Neuronal stem cell (in vitro differentiated cells): ENCODE measurements around the gene CXXC1. TPM values are rescaled to one million over a fixed set of nuclear protein-coding genes. Genes with fewer than 3 reads are reported as not detected.
A peak's percentile ranks its signal among the peaks of the same experiment; 100 is the strongest.

Experiments used
- DNase-seq: peaks from one replicate; pipeline ENCODE4 v3.0.0-alpha.2; 2013; ENCODE audit warnings: low spot score
- H2AFZ ChIP-seq: one replicate; pipeline ENCODE4 v1.6.1; 2013; ENCODE audit warnings: mild to moderate bottlenecking, low read length, inconsistent platforms
- H2AK5ac ChIP-seq: 2 replicates; pipeline ENCODE4 v1.6.1; 2013; ENCODE audit warnings: low read depth, mild to moderate bottlenecking, inconsistent platforms, low read length, moderate library complexity, mixed read lengths
- H2BK120ac ChIP-seq: 2 replicates; pipeline ENCODE4 v1.6.1; 2013; ENCODE audit warnings: low read depth, mild to moderate bottlenecking, inconsistent platforms, low read length, moderate library complexity, mixed read lengths
- H2BK12ac ChIP-seq: one replicate; pipeline ENCODE4 v1.6.1; 2013; ENCODE audit warnings: low read length, inconsistent platforms
- H2BK15ac ChIP-seq: 2 replicates; pipeline ENCODE4 v1.6.1; 2013; ENCODE audit warnings: mild to moderate bottlenecking, low read length, inconsistent platforms, mixed read lengths
- H2BK5ac ChIP-seq: one replicate; pipeline ENCODE4 v1.6.1; 2013; ENCODE audit warnings: inconsistent platforms, mild to moderate bottlenecking, low read length, moderate library complexity
- H3K14ac ChIP-seq: one replicate; pipeline ENCODE4 v1.6.1; 2013; ENCODE audit warnings: low read length, inconsistent platforms
- H3K18ac ChIP-seq: 2 replicates; pipeline ENCODE4 v1.6.1; 2013; ENCODE audit warnings: low read length, inconsistent platforms
- H3K23ac ChIP-seq: 2 replicates; pipeline ENCODE4 v1.6.1; 2013; ENCODE audit warnings: low read depth, mild to moderate bottlenecking, mixed read lengths, low read length, inconsistent platforms; ENCODE audit not compliant: poor library complexity
- H3K27ac ChIP-seq: replicated peaks from 3 replicates; pipeline ENCODE4 v1.5.1; 2013; ENCODE audit warnings: low read length, inconsistent platforms
- H3K27me3 ChIP-seq, 3 experiments: 2 replicates each; pipeline ENCODE4 v1.6.1; 2013; ENCODE audit warnings: low read length in 3 of 3, mild to moderate bottlenecking in 2 of 3, inconsistent platforms in 1 of 3, low read depth in 1 of 3, mixed read lengths in 1 of 3, moderate library complexity in 1 of 3; ENCODE audit not compliant: control insufficient read depth in 3 of 3, insufficient read depth in 3 of 3
- H3K36me3 ChIP-seq, 2 donors: replicated peaks in 1 of 2; 2 replicates each; pipeline ENCODE4 v1.6.1; 2013; ENCODE audit warnings: low read length in 2 of 2; ENCODE audit not compliant: control insufficient read depth in 2 of 2, insufficient read depth in 2 of 2
- H3K4ac ChIP-seq: 2 replicates; pipeline ENCODE4 v1.6.1; 2013; ENCODE audit warnings: inconsistent platforms, mild to moderate bottlenecking, low read length, moderate library complexity
- H3K4me1 ChIP-seq, 2 donors: 1 replicate in 1 of 2; 2 replicates in 1 of 2; pipeline ENCODE4 v1.6.1; 2013; ENCODE audit warnings: low read length in 2 of 2, low read depth in 1 of 2; ENCODE audit not compliant: control insufficient read depth in 2 of 2, insufficient read depth in 1 of 2
- H3K4me2 ChIP-seq: one replicate; pipeline ENCODE4 v1.6.1; 2013; ENCODE audit warnings: mild to moderate bottlenecking, low read length, inconsistent platforms; ENCODE audit not compliant: insufficient read depth, poor library complexity, severe bottlenecking
- H3K4me3 ChIP-seq, 2 donors: 2 replicates each; pipeline ENCODE4 v1.5.1; 2013; ENCODE audit warnings: low read length in 2 of 2, mild to moderate bottlenecking in 2 of 2, inconsistent platforms in 1 of 2, moderate library complexity in 1 of 2
- H3K79me1 ChIP-seq: one replicate; pipeline ENCODE4 v1.6.1; 2013; ENCODE audit warnings: low read depth, mild to moderate bottlenecking, inconsistent platforms, low read length, moderate library complexity
- H3K9ac ChIP-seq: one replicate; pipeline ENCODE4 v1.6.1; 2013; ENCODE audit warnings: mild to moderate bottlenecking, low read depth, low read length, inconsistent platforms; ENCODE audit not compliant: poor library complexity
- H3K9me3 ChIP-seq, 2 donors: replicated peaks in 1 of 2; 2 replicates each; pipeline versions ENCODE3 to v1.6.1; 2013; ENCODE audit warnings: low read length in 2 of 2, mild to moderate bottlenecking in 2 of 2, inconsistent platforms in 1 of 2, low read depth in 1 of 2, mixed read lengths in 1 of 2, moderate library complexity in 1 of 2; ENCODE audit not compliant: control insufficient read depth in 2 of 2, insufficient read depth in 1 of 2
- H4K8ac ChIP-seq: one replicate; pipeline ENCODE4 v1.6.1; 2013; ENCODE audit warnings: low read depth, mild to moderate bottlenecking, inconsistent platforms, low read length, moderate library complexity
- H4K91ac ChIP-seq: one replicate; pipeline ENCODE4 v1.6.1; 2013; ENCODE audit warnings: low read length, low read depth, mild to moderate bottlenecking, inconsistent platforms; ENCODE audit not compliant: poor library complexity
- WGBS, 2 donors: extraction: QIAGEN DNeasy Blood & Tissue Kit; methylation state at CpG; one replicate each; pipeline ENCODE4 v1.1.7; 2013; ENCODE audit warnings: missing lambda C conversion rate in 2 of 2, mixed read lengths in 1 of 2; ENCODE audit not compliant: insufficient read length in 2 of 2, insufficient replicate concordance in 1 of 2; ENCODE audit errors: extremely low coverage in 2 of 2; 5-methylcytosine and 5-hydroxymethylcytosine counted together
- polyA plus RNA-seq, 2 experiments: library from polyadenylated mRNA; stranded (reverse); fragments of 200-250 nt; gene quantifications; one replicate each; pipeline ENCODE4 v1.2.3, GENCODE V29; 2013

CXXC1 gene
- polyA plus RNA-seq (2013, experiment 1 of 2): 34.6 TPM
- polyA plus RNA-seq (2013, experiment 2 of 2): 34.6 TPM

- WGBS, 2 donors: no CpG with 5 or more reads among the region's 76 CpGs
- Histone ChIP-seq H3K27ac (no peak within 1 kb of the TSS), H3K23ac (peak within 1 kb of the TSS; percentile 70)
Observed at GRCh38 chr18:50287441-50288347, at the start of gene CXXC1. TSS of gene CXXC1 (minus strand) at chr18:50287692. CDS start at chr18:50287589, 103 bp downstream.

GRCh38 chr18:50334546-50335152 is 47.2 kb upstream of the CXXC1 start:
- Histone ChIP-seq H3K9ac (no peak overlapping the region), H3K4ac (no peak overlapping the region), H2AFZ (no peak overlapping the region), H3K18ac (no peak overlapping the region), H4K91ac (no peak overlapping the region), H3K79me1 (no peaks in the 10 kb centered on the region), H3K27me3 (peaks cover 0 to 15% (median 0%) of the 10 kb centered on the region in 3 experiments), H2BK12ac (no peak overlapping the region), H3K14ac (no peak overlapping the region), H3K23ac (no peak overlapping the region), H2AK5ac (no peak overlapping the region), H2BK5ac (no peak overlapping the region), H2BK15ac (no peak overlapping the region), H3K4me1 (peaks cover 10 to 14% of the 10 kb centered on the region in 2 donors), H3K4me2 (no peak overlapping the region), H3K36me3 (no peaks in the 10 kb centered on the region), H3K4me3 (no peak overlapping the region), H2BK120ac (no peak overlapping the region), H3K9me3 (peaks cover 2 to 3% of the 10 kb centered on the region in 2 donors), H4K8ac (no peak overlapping the region), H3K27ac (no peak overlapping the region)
- no peak for DNase-seq
- no CpG with 5 or more reads among the region's 7 CpGs for WGBS, 2 donors

More at GRCh38 chr18:50287441-50288347, at the start of gene CXXC1:
- H4K8ac ChIP-seq: peak within 1 kb of the TSS; percentile 59
- H3K4ac ChIP-seq: no peak within 1 kb of the TSS
- DNase-seq: peak; percentile 99
- H3K14ac ChIP-seq: peak within 1 kb of the TSS; percentile 39
- peak within 1 kb of the TSS; percentile 88 for H3K18ac ChIP-seq
- no peaks in the 10 kb centered on the region for H3K9me3 ChIP-seq
- peak within 1 kb of the TSS; percentile 92 for H3K9ac ChIP-seq
- no peak within 1 kb of the TSS for H2BK120ac ChIP-seq
- H3K4me3 ChIP-seq: peak within 1 kb of the TSS; percentile 64 to 97
- peak within 1 kb of the TSS; percentile 89 for H2AFZ ChIP-seq
- H2BK15ac ChIP-seq: no peak within 1 kb of the TSS
- H2BK5ac ChIP-seq: no peak within 1 kb of the TSS
- H3K36me3 ChIP-seq: peaks cover 28 to 37% of the 10 kb centered on the region in 2 donors
- peaks cover 0 to 12% (median 0%) of the 10 kb centered on the region in 3 experiments for H3K27me3 ChIP-seq
- H2BK12ac ChIP-seq: peak within 1 kb of the TSS; percentile 3
- peak within 1 kb of the TSS; percentile 92 for H3K4me2 ChIP-seq
- peaks cover 6% of the 10 kb centered on the region in 2 donors for H3K4me1 ChIP-seq
- H2AK5ac ChIP-seq: peak within 1 kb of the TSS; percentile 73
- H4K91ac ChIP-seq: no peak within 1 kb of the TSS
- H3K79me1 ChIP-seq: peaks cover 12% of the 10 kb centered on the region

DNA sequence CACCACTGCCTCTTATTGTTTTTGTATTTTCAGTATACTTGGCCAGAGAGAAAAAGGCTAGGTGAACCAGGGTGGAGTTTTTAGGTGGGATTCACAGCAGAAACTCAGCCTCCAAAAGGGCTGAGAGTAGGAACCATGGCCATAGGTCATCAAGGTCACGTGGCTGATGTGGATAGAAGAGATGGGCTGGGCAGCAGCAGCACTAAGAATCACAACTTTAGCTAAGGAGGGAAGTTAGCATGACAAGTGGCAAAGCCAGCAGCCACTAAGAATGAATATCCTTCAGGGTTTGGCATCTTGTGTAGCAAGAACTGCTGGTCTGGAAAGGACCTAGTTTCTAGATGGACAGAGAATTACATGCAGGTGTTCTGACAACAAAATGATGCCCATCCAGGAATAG is 44.2 kb upstream of the CXXC1 start:
- no peak overlapping the region for H2AFZ ChIP-seq
- WGBS, 2 donors: no CpG with 5 or more reads among the region's 1 CpG
- H3K4me3 ChIP-seq: no peak overlapping the region

GRCh38 chr18:50330176-50330575 is 42.7 kb upstream of the CXXC1 start:
- no peaks in the 10 kb centered on the region for H3K36me3 ChIP-seq
- H4K91ac ChIP-seq: no peak overlapping the region
- H3K18ac ChIP-seq: no peak overlapping the region
- no peak overlapping the region for H3K4me2 ChIP-seq
- no peak overlapping the region for H4K8ac ChIP-seq
- peaks cover 2 to 3% of the 10 kb centered on the region in 2 donors for H3K9me3 ChIP-seq
- H2AK5ac ChIP-seq: no peak overlapping the region
- DNase-seq: no peak
- H3K27me3 ChIP-seq: peaks cover 0 to 7% (median 0%) of the 10 kb centered on the region in 3 experiments
- H3K4me1 ChIP-seq: peaks cover 0 to 2% of the 10 kb centered on the region in 2 donors
- no peak overlapping the region for H2BK5ac ChIP-seq
- no peak overlapping the region for H3K9ac ChIP-seq
- H2BK15ac ChIP-seq: no peak overlapping the region
- no peak overlapping the region for H3K23ac ChIP-seq
- H3K27ac ChIP-seq: no peak overlapping the region
- no peak overlapping the region for H2AFZ ChIP-seq
- no peak overlapping the region for H3K4me3 ChIP-seq
- no peak overlapping the region for H2BK120ac ChIP-seq
- no peak overlapping the region for H3K4ac ChIP-seq
- no peaks in the 10 kb centered on the region for H3K79me1 ChIP-seq
- no peak overlapping the region for H3K14ac ChIP-seq
- H2BK12ac ChIP-seq: no peak overlapping the region

More for the DNA sequence above, 44.2 kb upstream of the CXXC1 start:
- no peak overlapping the region for H2AK5ac ChIP-seq
- DNase-seq: no peak
- H3K27ac ChIP-seq: no peak overlapping the region
- no peak overlapping the region for H4K91ac ChIP-seq
- H3K4me2 ChIP-seq: no peak overlapping the region
- no peak overlapping the region for H2BK15ac ChIP-seq
- H3K23ac ChIP-seq: no peak overlapping the region
- no peak overlapping the region for H3K9ac ChIP-seq
- no peak overlapping the region for H3K4ac ChIP-seq
- H2BK5ac ChIP-seq: no peak overlapping the region
- H2BK120ac ChIP-seq: no peak overlapping the region
- no peaks in the 10 kb centered on the region for H3K36me3 ChIP-seq
- H3K79me1 ChIP-seq: no peaks in the 10 kb centered on the region
- H3K18ac ChIP-seq: no peak overlapping the region
- H3K14ac ChIP-seq: no peak overlapping the region
- peaks cover 2 to 3% of the 10 kb centered on the region in 2 donors for H3K9me3 ChIP-seq
- H3K4me1 ChIP-seq: peaks cover 0 to 2% of the 10 kb centered on the region in 2 donors
- H3K27me3 ChIP-seq: peaks cover 0 to 7% (median 0%) of the 10 kb centered on the region in 3 experiments
- no peak overlapping the region for H4K8ac ChIP-seq
- H2BK12ac ChIP-seq: no peak overlapping the region
